Endothelial cell of hepatic sinusoid (primary cell): ENCODE data around the gene TNP2.

Experiments
- in situ Hi-C: cut with HindIII; loops from 2 replicates; pipeline ENCODE4 v1.10.0; 2017; ENCODE audit warnings: low sequenced_read_pairs

Gene TNP2

GRCh38 chr16:11245988-11246387, 23.1 kb downstream of the TNP2 start:
- in situ Hi-C loops: no loop called here

- in situ Hi-C loops: no loop called here
These were observed 23.8 kb downstream of the TNP2 start for GRCh38 chr16:11245222-11245737.

- in situ Hi-C loops: no loop called here
These were observed 26.5 kb downstream of the TNP2 start for GRCh38 chr16:11242658-11243057.

- in situ Hi-C loops: no loop called here
These were observed 27.5 kb downstream of the TNP2 start for GRCh38 chr16:11241480-11242204.

GRCh38 chr16:11240636-11241473, 28.3 kb downstream of the TNP2 start:
- in situ Hi-C loops: no loop called here

- in situ Hi-C loops: loop anchor here (10.0 kb wide), 1 partner anchor 155 kb away; no protein-coding TSS in a partner anchor
These were observed 29.2 kb downstream of the TNP2 start for GRCh38 chr16:11239644-11240632.

GRCh38 chr16:11238272-11239202, 30.6 kb downstream of the TNP2 start:
- in situ Hi-C loops: loop anchor here (10.0 kb wide), 1 partner anchor 154 kb away; no protein-coding TSS in a partner anchor

- in situ Hi-C loops: loop anchor here (10.0 kb wide), 1 partner anchor 152 kb away; no protein-coding TSS in a partner anchor
These were observed 32.5 kb downstream of the TNP2 start for GRCh38 chr16:11236461-11237254.

- in situ Hi-C loops: loop anchor here (10.0 kb wide), 1 partner anchor 151 kb away; no protein-coding TSS in a partner anchor
These were observed 33.5 kb downstream of the TNP2 start for GRCh38 chr16:11235703-11235991.

- in situ Hi-C loops: loop anchor here (10.0 kb wide), 1 partner anchor 150 kb away; no protein-coding TSS in a partner anchor
These were observed 34.0 kb downstream of the TNP2 start for GRCh38 chr16:11234884-11235702.

- in situ Hi-C loops: loop anchor here (10.0 kb wide), 1 partner anchor 149 kb away; no protein-coding TSS in a partner anchor
These were observed 35.3 kb downstream of the TNP2 start for GRCh38 chr16:11233727-11234376.

- in situ Hi-C loops: loop anchor here (10.0 kb wide), 1 partner anchor 148 kb away; no protein-coding TSS in a partner anchor
These were observed 36.0 kb downstream of the TNP2 start for GRCh38 chr16:11232852-11233726.

GRCh38 chr16:11232302-11232851, 36.7 kb downstream of the TNP2 start:
- in situ Hi-C loops: loop anchor here (10.0 kb wide), 1 partner anchor 148 kb away; no protein-coding TSS in a partner anchor

- in situ Hi-C loops: loop anchor here (10.0 kb wide), 1 partner anchor 147 kb away; no protein-coding TSS in a partner anchor
These were observed 37.7 kb downstream of the TNP2 start for GRCh38 chr16:11231367-11231970.

- in situ Hi-C loops: loop anchor here (10.0 kb wide), 1 partner anchor 145 kb away; no protein-coding TSS in a partner anchor
These were observed 39.2 kb downstream of the TNP2 start for GRCh38 chr16:11229906-11230305.
